Measurements from ENCODE around the gene MBNL2. TPM values are rescaled to one million over a fixed set of nuclear protein-coding genes. Genes with fewer than 3 reads are reported as not detected.

The MBNL2 gene
- total RNA-seq, 4 donors from 2014 or later: 92.8 to 132 (median 101) TPM

- no peaks in the 10 kb centered on the region for H3K9me3 ChIP-seq
- TF ChIP-seq POLR2A (IDR thresholded peaks at IDR 0.05; ENCODE audit: low read depth) (no peak), POLR2AphosphoS5 (IDR thresholded peaks at IDR 0.05) (peak in 1 of 2 donors; percentile 38)
- intact Hi-C loops (cut with DNase I): no loop called here
- H3K27me3 ChIP-seq: no peaks in the 10 kb centered on the region
- no peaks in the 10 kb centered on the region for H3K36me3 ChIP-seq
- H3K4me3 ChIP-seq: no peak overlapping the region
- DNase-seq (ENCODE audit: extremely low spot score): no peak
- peaks cover 58 to 92% (median 82%) of the 10 kb centered on the region in 4 donors for H3K4me1 ChIP-seq
- 45% methylated on average over 2 of the region's 2 CpGs for WGBS
- peak overlapping the region; percentile 10 to 40 (median 30) for H3K27ac ChIP-seq (replicated peaks in 1 of 4)
Measured at GRCh38 chr13:97316390-97316789, 94.3 kb downstream of the MBNL2 start.

DNA sequence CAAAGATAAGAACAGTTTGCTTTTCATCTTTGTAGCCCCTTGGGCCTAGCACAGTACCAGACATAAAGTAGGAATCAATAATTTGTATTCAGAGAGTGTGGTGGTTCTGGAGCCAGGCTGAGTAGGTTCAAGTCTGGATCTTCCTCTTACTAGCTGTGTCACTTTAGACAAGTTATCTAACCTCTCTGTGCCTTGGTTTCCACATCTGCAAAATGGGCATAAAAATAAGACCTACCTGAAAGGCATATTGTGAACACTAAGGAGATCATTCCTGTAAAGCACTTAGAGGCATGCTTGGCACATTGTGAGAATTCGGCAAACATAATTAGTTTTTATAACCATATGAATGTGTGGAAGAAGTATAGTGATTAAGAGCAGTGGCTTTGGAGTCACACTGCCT is 95.8 kb downstream of the MBNL2 start:
- no peak overlapping the region for H3K4me3 ChIP-seq
- 68% methylated on average over 1 of the region's 1 CpG for WGBS
- H3K4me1 ChIP-seq: peaks cover 68 to 97% (median 94%) of the 10 kb centered on the region in 4 donors
- TF ChIP-seq POLR2A (IDR thresholded peaks at IDR 0.05; ENCODE audit: low read depth) (no peak), CTCF (IDR thresholded peaks at IDR 0.05) (no peak), EP300 (IDR thresholded peaks at IDR 0.05) (no peak), POLR2AphosphoS5 (IDR thresholded peaks at IDR 0.05) (no peak)
- peak overlapping the region in 2 of 4 donors; percentile 74 for H3K27ac ChIP-seq (replicated peaks in 1 of 4)
- no peaks in the 10 kb centered on the region for H3K36me3 ChIP-seq
- no peaks in the 10 kb centered on the region for H3K9me3 ChIP-seq
- intact Hi-C loops (cut with DNase I): no loop called here
- no peaks in the 10 kb centered on the region for H3K27me3 ChIP-seq
- DNase-seq (ENCODE audit: extremely low spot score): no peak

GRCh38 chr13:97318532-97318931 is 96.4 kb downstream of the MBNL2 start:
- Histone ChIP-seq H3K27ac (replicated peaks in 1 of 4) (peak overlapping the region; percentile 55 to 74 (median 74)), H3K27me3 (no peaks in the 10 kb centered on the region), H3K4me1 (peaks cover 68 to 99% (median 96%) of the 10 kb centered on the region in 4 donors), H3K36me3 (no peaks in the 10 kb centered on the region), H3K9me3 (no peaks in the 10 kb centered on the region), H3K4me3 (no peak overlapping the region)
- intact Hi-C loops (cut with DNase I): no loop called here
- DNase-seq (ENCODE audit: extremely low spot score): no peak
- 71% methylated on average over 2 of the region's 2 CpGs for WGBS
- TF ChIP-seq POLR2AphosphoS5 (IDR thresholded peaks at IDR 0.05) (no peak), EP300 (IDR thresholded peaks at IDR 0.05) (no peak), CTCF (IDR thresholded peaks at IDR 0.05) (no peak), POLR2A (IDR thresholded peaks at IDR 0.05; ENCODE audit: low read depth) (no peak)

DNA sequence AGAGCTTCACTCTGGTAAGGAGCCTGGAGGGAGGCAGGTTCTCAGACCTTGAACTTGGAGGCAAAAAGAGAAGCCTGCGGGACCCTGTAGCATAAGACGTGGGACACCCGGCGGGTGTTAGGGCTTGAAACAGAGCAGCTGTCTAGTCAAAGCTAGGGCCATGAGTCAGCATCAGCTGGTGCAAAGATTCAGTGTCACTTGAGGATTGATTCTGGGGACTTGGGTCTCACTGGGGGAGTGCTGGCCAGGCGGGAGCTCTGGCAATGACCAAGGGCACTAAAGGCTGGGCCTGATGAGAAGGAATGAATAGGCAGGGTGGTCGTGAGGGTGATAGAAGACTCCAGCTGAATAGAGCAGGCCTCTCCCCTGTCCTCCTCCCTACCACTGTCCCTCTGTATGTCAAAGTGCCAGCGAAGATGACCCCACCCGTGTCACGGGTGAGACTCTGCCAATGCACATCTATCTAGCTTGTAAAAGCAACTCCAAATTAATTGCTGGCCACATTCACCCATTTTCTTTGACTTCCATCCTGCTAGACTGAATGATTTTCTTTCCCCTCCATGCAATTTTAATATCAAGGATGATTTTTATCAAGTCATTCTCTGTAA is 97.1 kb downstream of the MBNL2 start:
- TF ChIP-seq CTCF (IDR thresholded peaks at IDR 0.05) (no peak), POLR2AphosphoS5 (IDR thresholded peaks at IDR 0.05) (peak in 1 of 2 donors; percentile 43)
- no peaks in the 10 kb centered on the region for H3K9me3 ChIP-seq
- 44% methylated on average over 9 of the region's 9 CpGs for WGBS
- no peaks in the 10 kb centered on the region for H3K36me3 ChIP-seq
- DNase-seq (ENCODE audit: extremely low spot score): no peak
- H3K4me1 ChIP-seq: peaks cover 70 to 99% (median 95%) of the 10 kb centered on the region in 4 donors
- no peaks in the 10 kb centered on the region for H3K27me3 ChIP-seq
- peak overlapping the region; percentile 55 to 74 (median 74) for H3K27ac ChIP-seq (replicated peaks in 1 of 4)
- H3K4me3 ChIP-seq: no peak overlapping the region
- intact Hi-C loops (cut with DNase I): no loop called here

DNA sequence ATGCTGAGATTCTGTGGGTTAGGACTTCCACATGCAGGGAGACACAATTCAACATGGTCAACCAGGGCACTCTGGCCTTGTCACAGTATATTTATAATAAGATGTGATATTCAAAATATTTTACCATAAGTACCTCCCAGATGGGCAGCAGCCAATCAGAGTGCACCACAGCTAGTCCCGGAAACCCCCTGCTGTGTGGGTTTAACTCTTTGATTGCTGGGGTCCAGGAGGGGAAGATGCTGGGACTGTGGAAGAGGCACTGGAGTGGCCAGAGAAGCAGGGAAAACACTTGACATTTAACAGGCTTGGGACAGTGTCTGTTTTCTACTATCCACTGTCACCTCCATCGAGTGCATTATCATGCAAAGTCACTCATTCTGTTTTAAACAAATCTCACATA is 99.0 kb downstream of the MBNL2 start:
- Histone ChIP-seq H3K9me3 (no peaks in the 10 kb centered on the region), H3K27me3 (no peaks in the 10 kb centered on the region), H3K4me1 (peaks cover 68 to 99% (median 94%) of the 10 kb centered on the region in 4 donors), H3K27ac (replicated peaks in 1 of 4) (peak overlapping the region; percentile 70 to 76 (median 74)), H3K36me3 (no peaks in the 10 kb centered on the region), H3K4me3 (no peak overlapping the region)
- intact Hi-C loops (cut with DNase I): no loop called here
- WGBS: 23% methylated on average over 2 of the region's 2 CpGs
- DNase-seq (ENCODE audit: extremely low spot score): no peak
- TF ChIP-seq EP300 (IDR thresholded peaks at IDR 0.05) (no peak), CTCF (IDR thresholded peaks at IDR 0.05) (no peak), POLR2AphosphoS5 (IDR thresholded peaks at IDR 0.05) (no peak), POLR2A (IDR thresholded peaks at IDR 0.05; ENCODE audit: low read depth) (no peak)
